Stimulated activated CD8-positive, alpha-beta memory T cell treated with anti-CD3 and anti-CD28 coated beads, Interleukin-15, amount 100 ng/mL, for 1 hour (primary cell): ENCODE data around the gene AP1M1.
A peak's percentile ranks its signal among the peaks of the same experiment; 100 is the strongest.

Experiments used
- DNase-seq: peaks from one replicate; pipeline ENCODE4 v3.0.0-alpha.2; 2020; ENCODE audit warnings: low read depth

Gene AP1M1

GRCh38 chr19:16185768-16186123 is 12.0 kb upstream of the AP1M1 start:
- peak; percentile 19 for DNase-seq

- no peak for DNase-seq
Measured at GRCh38 chr19:16188521-16188920, 9.2 kb upstream of the AP1M1 start.

GRCh38 chr19:16190198-16190597 is 7.5 kb upstream of the AP1M1 start:
- no peak for DNase-seq

- DNase-seq, result no peak
Measured at GRCh38 chr19:16190736-16191135, 7.0 kb upstream of the AP1M1 start.

GRCh38 chr19:16191216-16191908 is 6.3 kb upstream of the AP1M1 start:
- no peak for DNase-seq

DNA sequence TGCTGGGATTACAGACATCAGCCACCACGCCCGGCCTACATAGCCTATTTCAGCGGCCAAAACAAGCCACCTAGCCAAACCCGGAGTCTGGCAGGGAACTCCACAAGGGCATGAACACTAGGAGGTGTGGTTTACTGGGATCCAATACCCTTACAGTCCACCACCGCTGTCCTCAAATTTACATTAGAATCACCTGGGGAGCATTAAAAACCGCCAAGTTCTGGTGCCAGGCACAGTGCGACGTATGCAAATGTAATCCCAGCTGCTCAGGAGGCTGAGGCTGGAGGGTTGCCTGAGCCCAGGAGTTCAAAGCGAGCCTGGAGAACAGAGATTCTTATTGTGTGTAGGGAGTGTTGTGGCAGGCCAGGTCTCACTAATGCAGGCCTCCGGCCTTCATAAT is 4.2 kb upstream of the AP1M1 start:
- DNase-seq, result no peak

GRCh38 chr19:16197188-16197621 is 506 bp upstream of the AP1M1 start:
- DNase-seq, result no peak

GRCh38 chr19:16198370-16198651 is 600 bp downstream of the AP1M1 start:
- no peak for DNase-seq

- DNase-seq, result no peak
Measured at GRCh38 chr19:16199275-16199932, 1.7 kb downstream of the AP1M1 start.

GRCh38 chr19:16200038-16201010 is 2.6 kb downstream of the AP1M1 start:
- DNase-seq, result no peak

GRCh38 chr19:16201011-16201391 is 3.3 kb downstream of the AP1M1 start:
- no peak for DNase-seq

DNA sequence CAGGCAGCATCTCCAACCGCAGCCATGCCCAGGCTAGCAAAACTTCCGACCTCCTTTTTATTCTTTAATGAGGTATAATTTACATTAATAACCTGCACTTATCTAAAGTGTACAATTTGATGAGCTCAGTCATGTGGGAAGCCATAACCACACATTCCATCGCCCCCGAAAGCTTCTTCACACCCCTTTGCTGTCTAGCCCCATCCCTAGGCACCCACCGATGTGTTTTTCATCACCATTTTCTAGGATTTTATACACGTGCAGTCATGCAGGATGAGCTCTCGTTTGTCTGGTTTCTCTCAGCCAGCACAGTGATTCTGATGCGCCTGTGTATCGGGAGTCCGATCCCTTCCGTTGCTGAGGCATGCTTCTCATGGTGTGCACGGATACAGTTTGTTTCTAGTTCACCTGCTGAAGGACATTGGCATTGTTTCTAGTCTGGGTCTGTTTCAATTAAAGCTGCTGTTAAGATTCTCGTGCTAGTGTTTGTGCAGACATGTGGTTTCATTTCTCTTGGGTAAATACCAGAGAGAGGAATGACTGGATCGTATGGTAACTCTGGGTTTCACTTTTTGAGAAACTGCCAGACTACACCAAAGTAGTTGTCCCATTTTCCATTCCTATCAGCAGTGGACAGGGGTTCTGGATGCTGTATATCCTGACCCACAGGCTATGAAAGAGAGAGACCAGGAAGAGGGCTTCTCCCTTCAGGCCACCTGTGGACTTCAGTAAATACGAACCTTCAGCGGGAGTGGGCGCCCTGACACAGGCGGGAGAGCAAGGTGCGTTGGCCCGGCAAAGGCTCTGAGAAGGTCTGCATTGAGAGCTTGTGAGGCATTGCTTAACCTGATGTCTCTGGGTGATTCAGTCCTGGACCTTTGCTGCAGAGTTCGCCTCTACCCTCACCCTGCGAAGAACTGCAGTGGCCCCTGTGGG is 4.9 kb downstream of the AP1M1 start:
- DNase-seq, result no peak

DNA sequence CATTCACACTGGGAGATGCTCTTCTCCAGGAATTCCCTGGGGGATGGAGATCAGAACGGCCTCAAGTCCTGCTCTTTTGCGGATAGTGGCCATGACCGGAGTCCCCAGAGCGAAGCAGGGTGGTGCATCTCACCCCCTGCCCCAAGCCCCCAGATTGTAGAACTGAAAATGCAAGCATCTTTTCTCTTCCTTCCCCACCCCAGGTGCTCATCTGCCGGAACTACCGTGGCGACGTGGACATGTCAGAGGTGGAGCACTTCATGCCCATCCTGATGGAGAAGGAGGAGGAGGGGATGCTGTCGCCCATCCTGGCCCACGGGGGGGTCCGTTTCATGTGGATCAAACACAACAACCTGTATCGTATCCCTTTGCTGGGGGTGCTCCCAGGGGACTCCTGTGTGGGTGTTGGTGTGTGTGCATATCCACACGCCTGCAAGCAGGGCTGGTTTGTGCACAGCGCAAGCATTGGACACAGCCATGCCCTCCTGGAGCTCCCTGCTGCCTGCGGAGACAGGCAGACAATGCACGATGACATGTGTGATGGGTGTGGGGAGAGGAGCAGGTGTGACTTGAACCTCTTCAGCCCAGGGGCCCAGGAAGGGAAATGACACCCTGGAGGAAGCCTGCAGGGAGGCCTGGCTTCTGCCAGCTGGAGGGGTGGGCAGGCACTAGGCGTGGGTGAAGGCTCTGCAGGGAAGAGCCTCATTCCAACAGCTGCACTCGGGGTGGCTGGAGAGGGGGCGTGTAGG is 5.7 kb downstream of the AP1M1 start:
- no peak for DNase-seq

DNA sequence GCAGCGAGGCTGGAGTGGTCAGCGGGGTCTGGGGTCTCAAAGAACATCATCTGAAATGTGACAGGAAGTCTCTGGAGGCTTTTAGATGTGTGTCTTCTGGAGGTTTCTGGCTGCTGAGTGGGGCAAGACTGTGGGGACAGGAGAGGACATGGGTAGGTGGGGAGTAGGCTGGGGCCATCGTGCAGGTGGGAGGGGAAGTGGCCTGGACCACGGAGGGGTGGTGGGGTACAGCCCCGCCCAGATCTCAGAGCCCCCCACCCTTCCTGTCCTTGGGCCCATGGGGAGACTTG is 6.2 kb downstream of the AP1M1 start:
- no peak for DNase-seq

GRCh38 chr19:16205205-16206045 is 7.7 kb downstream of the AP1M1 start:
- DNase-seq, result no peak

DNA sequence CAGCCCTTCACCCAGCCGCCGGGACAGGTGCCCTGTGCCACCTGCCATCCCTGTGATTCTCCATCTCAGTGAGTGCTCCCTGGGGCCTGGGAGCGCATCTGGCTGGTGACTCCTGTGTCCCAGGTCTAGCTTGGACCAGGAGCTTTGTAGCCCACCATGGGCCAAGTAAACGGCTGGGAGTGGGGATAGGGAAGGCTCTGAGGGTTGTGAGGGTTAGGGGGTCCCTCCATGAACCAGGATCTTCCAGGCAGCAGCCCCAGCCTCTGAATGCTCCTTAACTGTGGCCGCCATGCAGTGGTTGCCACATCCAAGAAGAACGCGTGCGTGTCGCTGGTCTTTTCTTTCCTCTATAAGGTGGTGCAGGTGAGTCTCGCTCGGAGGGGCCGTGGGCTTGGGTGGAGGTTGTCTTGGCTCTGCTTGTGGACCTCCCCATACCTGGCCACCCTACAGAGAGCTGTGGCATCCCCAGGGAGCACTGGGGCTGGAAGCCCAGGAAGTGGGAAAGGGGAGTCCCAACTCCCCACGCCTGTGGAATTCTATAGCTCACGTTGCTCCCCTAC is 8.4 kb downstream of the AP1M1 start:
- no peak for DNase-seq

GRCh38 chr19:16206637-16207036 is 8.9 kb downstream of the AP1M1 start:
- DNase-seq, result no peak

GRCh38 chr19:16207063-16207462 is 9.4 kb downstream of the AP1M1 start:
- DNase-seq, result no peak

DNA sequence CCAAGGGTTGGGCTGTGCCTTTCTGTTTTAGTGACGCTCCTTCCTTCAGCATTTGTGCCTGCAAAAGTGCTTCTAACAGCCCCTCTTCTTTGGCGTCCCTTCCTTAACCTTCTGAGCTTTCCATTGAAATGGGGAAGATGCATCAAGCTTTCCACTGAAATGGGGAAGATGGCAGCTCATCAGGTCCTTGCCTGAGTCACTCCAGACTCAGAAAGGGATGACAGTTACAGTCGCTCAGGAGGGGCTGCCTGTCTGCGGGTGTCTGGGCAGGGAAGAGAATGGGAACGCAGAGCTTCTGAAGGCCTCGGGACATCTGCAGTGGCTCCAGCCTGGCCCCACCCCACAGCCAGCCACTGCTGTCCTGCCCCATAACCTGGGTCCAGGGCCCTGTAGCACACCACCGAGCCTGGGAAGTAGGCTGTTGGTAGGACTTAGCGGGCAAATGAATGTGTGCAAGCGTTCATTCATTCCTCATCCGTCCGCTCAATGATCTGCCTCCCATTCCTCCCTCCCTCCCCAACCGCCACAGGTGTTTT is 9.8 kb downstream of the AP1M1 start:
- DNase-seq, result no peak
